WI38 (cell line): ENCODE results near the gene PDIA6.
"Not testable (repeated sequence)": the region's sequence is repeated elsewhere in the genome, so short reads cannot be mapped to it uniquely, and the experiment has no call there.

ENCODE experiments used
- H3K4me3 ChIP-seq: 2 replicates; pipeline ENCODE4 v1.5.1; 2011; ENCODE audit warnings: low read depth, mild to moderate bottlenecking, control low read depth, low read length
- TF ChIP-seq, protein P1 (sequence below): IDR thresholded peaks from 2 replicates; pipeline ENCODE4 v1.5.1; 2012; ENCODE audit warnings: low read depth, mild to moderate bottlenecking, control low read depth, low read length

The PDIA6 gene

GRCh38 chr2:10824191-10824590, 11.6 kb upstream of the PDIA6 start:
- TF ChIP-seq, protein P1, sequence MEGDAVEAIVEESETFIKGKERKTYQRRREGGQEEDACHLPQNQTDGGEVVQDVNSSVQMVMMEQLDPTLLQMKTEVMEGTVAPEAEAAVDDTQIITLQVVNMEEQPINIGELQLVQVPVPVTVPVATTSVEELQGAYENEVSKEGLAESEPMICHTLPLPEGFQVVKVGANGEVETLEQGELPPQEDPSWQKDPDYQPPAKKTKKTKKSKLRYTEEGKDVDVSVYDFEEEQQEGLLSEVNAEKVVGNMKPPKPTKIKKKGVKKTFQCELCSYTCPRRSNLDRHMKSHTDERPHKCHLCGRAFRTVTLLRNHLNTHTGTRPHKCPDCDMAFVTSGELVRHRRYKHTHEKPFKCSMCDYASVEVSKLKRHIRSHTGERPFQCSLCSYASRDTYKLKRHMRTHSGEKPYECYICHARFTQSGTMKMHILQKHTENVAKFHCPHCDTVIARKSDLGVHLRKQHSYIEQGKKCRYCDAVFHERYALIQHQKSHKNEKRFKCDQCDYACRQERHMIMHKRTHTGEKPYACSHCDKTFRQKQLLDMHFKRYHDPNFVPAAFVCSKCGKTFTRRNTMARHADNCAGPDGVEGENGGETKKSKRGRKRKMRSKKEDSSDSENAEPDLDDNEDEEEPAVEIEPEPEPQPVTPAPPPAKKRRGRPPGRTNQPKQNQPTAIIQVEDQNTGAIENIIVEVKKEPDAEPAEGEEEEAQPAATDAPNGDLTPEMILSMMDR = no peak
- H3K4me3 ChIP-seq = no peak overlapping the region

GRCh38 chr2:10820978-10821695, 8.6 kb upstream of the PDIA6 start:
- TF ChIP-seq, protein P1 = no peak
- no peak overlapping the region for H3K4me3 ChIP-seq

GRCh38 chr2:10820562-10820961, 8.0 kb upstream of the PDIA6 start:
- no peak overlapping the region for H3K4me3 ChIP-seq
- TF ChIP-seq, protein P1 = no peak

DNA sequence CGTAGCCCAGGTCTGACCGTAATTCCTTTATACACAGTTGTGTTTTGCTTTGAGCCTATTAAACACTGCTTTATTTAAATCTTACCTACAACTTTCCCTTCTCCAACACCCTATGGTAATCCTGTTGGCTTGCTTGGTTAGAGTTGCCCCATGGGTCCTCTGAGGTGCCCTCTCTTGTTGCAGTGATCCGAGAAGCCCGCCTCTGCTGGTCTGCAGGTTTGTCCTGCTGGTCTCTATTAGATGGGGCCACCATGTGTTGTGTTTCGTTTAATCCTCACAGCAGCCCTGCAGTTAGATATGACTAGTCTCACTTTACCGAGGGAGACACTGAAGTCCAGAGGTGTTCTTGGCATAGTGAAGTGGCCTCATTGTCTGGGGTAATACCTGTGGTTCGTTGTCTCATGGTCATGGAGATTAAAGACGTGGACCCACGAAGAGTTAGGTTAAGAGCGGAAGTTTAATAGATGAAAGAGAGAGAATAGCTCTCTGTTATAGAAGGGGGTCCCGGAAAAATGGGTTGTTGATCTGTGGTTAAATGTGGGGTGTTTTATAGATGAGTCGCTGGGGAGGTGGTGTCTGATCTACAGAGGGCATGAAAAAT, 7.2 kb upstream of the PDIA6 start:
- H3K4me3 ChIP-seq = no peak overlapping the region
- TF ChIP-seq, protein P1 = no peak

GRCh38 chr2:10818984-10819383, 6.4 kb upstream of the PDIA6 start:
- H3K4me3 ChIP-seq = no peak overlapping the region
- TF ChIP-seq, protein P1 = no peak

DNA sequence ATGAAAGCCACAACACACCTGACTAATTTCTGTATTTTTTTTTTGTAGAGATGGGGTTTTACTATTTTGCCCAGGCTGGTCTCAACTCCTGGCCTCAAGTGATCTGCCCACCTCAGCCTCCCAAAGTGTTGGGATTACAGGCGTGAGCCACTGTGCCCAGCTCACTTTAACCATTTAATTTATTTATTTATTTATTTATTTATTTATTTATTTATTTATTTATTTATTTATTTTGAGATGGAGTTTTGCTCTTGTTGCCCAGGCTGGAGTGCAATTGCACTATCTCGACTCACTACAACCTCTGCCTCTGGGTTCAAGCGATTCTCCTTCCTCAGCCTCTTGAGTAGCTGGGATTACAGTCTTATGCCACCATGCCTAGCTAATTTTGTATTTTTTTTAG, 5.7 kb upstream of the PDIA6 start:
- not testable (repeated sequence) for H3K4me3 ChIP-seq

GRCh38 chr2:10817413-10817812, 4.8 kb upstream of the PDIA6 start:
- TF ChIP-seq, protein P1 = peak; percentile 55
- no peak overlapping the region for H3K4me3 ChIP-seq
